Fibroblast of villous mesenchyme (primary cell): ENCODE results near the gene PCBP3. TPM values are rescaled to one million over a fixed set of nuclear protein-coding genes. Genes with fewer than 3 reads are reported as not detected.
"Not testable (repeated sequence)": the region's sequence is repeated elsewhere in the genome, so short reads cannot be mapped to it uniquely, and the experiment has no call there.

Source experiments
- DNase-seq: peaks from one replicate; pipeline ENCODE4 v3.0.0-alpha.2; 2010; ENCODE audit warnings: low read depth
- H3K4me3 ChIP-seq: 2 replicates; pipeline ENCODE4 v1.5.1; 2011; ENCODE audit warnings: low read depth, mild to moderate bottlenecking, low read length
- CTCF ChIP-seq: IDR thresholded peaks from 2 replicates; pipeline ENCODE4 v1.5.1; 2012; ENCODE audit warnings: low read depth, mild to moderate bottlenecking, low read length; ENCODE audit not compliant: insufficient read depth
- total RNA-seq: library from RNA; depleted of rRNA; stranded (reverse); fragments of >200 nt; gene quantifications from 2 replicates; pipeline ENCODE4 v1.2.3, GENCODE V29; 2012

Gene PCBP3
- total RNA-seq, 1 donor: 1.3 TPM

DNA sequence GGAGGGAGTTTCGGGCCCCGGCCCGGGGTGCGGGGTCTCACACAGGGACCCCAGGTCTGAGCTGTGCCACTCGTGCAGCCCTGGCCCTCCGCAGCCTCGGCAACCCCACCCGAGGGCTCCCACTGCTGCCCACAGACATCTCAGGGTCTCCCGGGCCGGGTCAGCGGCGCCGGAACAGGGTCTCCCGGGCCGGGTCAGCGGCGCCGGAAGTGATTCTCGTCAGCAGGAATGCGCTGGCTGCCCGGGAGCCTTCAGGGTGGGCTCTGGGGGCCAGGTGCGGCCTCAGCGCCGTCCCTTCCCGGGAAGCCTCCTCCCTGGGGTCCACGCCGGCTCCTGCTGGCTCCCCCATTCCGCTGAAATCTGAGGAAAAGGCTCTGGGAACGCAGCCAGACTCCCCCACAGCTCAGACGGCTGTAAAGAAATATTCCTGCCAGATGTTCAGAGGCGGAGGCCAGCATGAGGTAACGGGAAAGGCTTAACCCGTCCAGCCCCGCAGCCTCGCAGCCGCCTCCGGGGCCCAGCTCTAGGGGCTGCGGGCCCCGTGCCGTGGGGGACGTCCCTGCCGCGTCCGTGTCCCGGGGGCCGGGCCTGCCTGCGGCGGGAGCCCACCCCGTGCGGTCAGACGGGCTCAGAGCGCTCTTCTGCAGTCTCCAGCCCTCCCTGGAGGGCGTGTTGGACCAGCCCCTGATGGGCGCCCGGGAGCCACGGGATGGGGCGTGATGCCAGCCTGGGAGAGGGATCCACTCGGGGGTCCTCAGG lies 329.4 kb downstream of the PCBP3 start:
- DNase-seq: peak; percentile 96
- no peak for TF ChIP-seq CTCF
- peak overlapping the region; percentile 55 for H3K4me3 ChIP-seq

- DNase-seq: peak; percentile 93
- TF ChIP-seq CTCF: peak; percentile 82
- peak overlapping the region; percentile 55 for H3K4me3 ChIP-seq
Measured at GRCh38 chr21:45973475-45974072, 330.0 kb downstream of the PCBP3 start.

- H3K4me3 ChIP-seq: peak overlapping the region; percentile 55
- peak; percentile 88 for DNase-seq
- TF ChIP-seq CTCF: no peak
Measured at GRCh38 chr21:45974073-45975019, 330.8 kb downstream of the PCBP3 start.

GRCh38 chr21:45975020-45975666 lies 331.6 kb downstream of the PCBP3 start:
- peak overlapping the region; percentile 55 for H3K4me3 ChIP-seq
- peak; percentile 83 for DNase-seq
- no peak for TF ChIP-seq CTCF

GRCh38 chr21:45975667-45976409 lies 332.3 kb downstream of the PCBP3 start:
- not testable (repeated sequence) for H3K4me3 ChIP-seq, DNase-seq

DNA sequence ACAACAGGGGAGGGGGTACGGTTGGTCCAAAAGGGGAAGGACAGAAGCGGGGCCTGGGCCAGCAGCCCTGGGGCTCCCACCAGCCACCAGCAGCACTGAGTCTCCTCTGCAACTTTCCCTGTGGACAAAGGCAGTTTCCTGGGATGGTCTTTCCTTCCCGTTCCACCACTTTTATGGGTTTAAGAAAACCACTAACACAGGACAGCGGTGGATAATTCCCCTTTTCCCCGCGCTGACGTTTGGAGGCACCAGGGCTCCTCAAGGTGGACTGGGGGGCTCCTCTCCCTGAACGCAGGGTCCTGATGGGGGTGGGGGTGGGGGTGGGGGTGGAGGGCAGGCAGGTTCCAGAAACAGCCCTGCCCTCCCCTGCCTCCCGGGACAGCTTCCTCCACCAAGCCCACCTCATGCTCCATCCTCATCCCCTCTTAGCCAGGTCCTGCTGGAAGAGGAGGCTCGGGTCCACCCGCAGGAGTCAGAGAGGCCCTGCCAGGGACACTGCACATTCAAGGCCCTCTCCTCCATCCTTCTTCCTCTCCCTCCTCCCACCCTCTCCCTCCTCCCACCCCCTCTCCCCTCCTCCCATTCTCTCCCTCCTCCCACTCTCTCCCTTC lies 333.3 kb downstream of the PCBP3 start:
- H3K4me3 ChIP-seq: no peak overlapping the region
- no peak for DNase-seq
- no peak for TF ChIP-seq CTCF
